Measurements from ENCODE around the gene CD180. TPM values are rescaled to one million over a fixed set of nuclear protein-coding genes. Genes with fewer than 3 reads are reported as not detected.

The CD180 gene
- total and polyA plus RNA-seq, 2 experiments from 2014 or later = 0.07 TPM; not detected in 1

- Histone ChIP-seq H3K4me1 (ENCODE audit: insufficient read depth) (no peaks in the 10 kb centered on the region), H3K4me2 (no peak overlapping the region), H3K36me3 (replicated peaks; ENCODE audit: insufficient read depth, low read depth) (no peaks in the 10 kb centered on the region), H3K27ac (no peak overlapping the region), H3K4me3 (no peak overlapping the region), H3K27me3 (no peaks in the 10 kb centered on the region), H3K79me2 (no peaks in the 10 kb centered on the region), H2AFZ (no peak overlapping the region), H4K20me1 (ENCODE audit: insufficient read depth, poor library complexity, severe bottlenecking) (no peaks in the 10 kb centered on the region), H3K9me3 (ENCODE audit: low read depth) (no peaks in the 10 kb centered on the region), H3K9me2 (replicated peaks; ENCODE audit: insufficient read depth) (no peaks in the 10 kb centered on the region)
- no peak for DNase-seq (ENCODE audit: low spot score)
- no peak for TF ChIP-seq EZH2phosphoT487 (IDR thresholded peaks at IDR 0.05; ENCODE audit: low read depth, severe bottlenecking, unreplicated experiment)
- no peak for TF ChIP-seq EZH2 (IDR thresholded peaks at IDR 0.05; ENCODE audit: borderline replicate concordance)
- TF ChIP-seq CTCF (IDR thresholded peaks at IDR 0.05; ENCODE audit: poor library complexity) = no peak
- 97% methylated on average over 3 of the region's 3 CpGs for WGBS (ENCODE audit: low lambda C conversion rate, missing lambda C conversion rate)
These were observed 25.8 kb downstream of the CD180 start for GRCh38 chr5:67170767-67171166.

GRCh38 chr5:67168069-67168468 is 28.5 kb downstream of the CD180 start:
- Histone ChIP-seq H3K4me3 (no peak overlapping the region), H3K4me1 (ENCODE audit: insufficient read depth) (no peaks in the 10 kb centered on the region), H4K20me1 (ENCODE audit: insufficient read depth, poor library complexity, severe bottlenecking) (no peaks in the 10 kb centered on the region), H3K27me3 (no peaks in the 10 kb centered on the region), H3K79me2 (no peaks in the 10 kb centered on the region), H3K27ac (no peak overlapping the region), H3K9me2 (replicated peaks; ENCODE audit: insufficient read depth) (no peaks in the 10 kb centered on the region), H2AFZ (no peak overlapping the region), H3K4me2 (no peak overlapping the region), H3K9me3 (ENCODE audit: low read depth) (no peaks in the 10 kb centered on the region), H3K36me3 (replicated peaks; ENCODE audit: insufficient read depth, low read depth) (no peaks in the 10 kb centered on the region)
- TF ChIP-seq CTCF (IDR thresholded peaks at IDR 0.05; ENCODE audit: poor library complexity) (no peak), EZH2phosphoT487 (IDR thresholded peaks at IDR 0.05; ENCODE audit: low read depth, severe bottlenecking, unreplicated experiment) (no peak), EZH2 (IDR thresholded peaks at IDR 0.05; ENCODE audit: borderline replicate concordance) (no peak)
- DNase-seq (ENCODE audit: low spot score) = no peak
- WGBS (ENCODE audit: low lambda C conversion rate, missing lambda C conversion rate) = 97% methylated on average over 4 of the region's 4 CpGs

GRCh38 chr5:67166460-67167285 is 29.9 kb downstream of the CD180 start:
- H3K9me3 ChIP-seq (ENCODE audit: low read depth) = no peaks in the 10 kb centered on the region
- peak overlapping the region; percentile 40 for H2AFZ ChIP-seq
- DNase-seq (ENCODE audit: low spot score) = no peak
- H3K27ac ChIP-seq = no peak overlapping the region
- H3K4me3 ChIP-seq = no peak overlapping the region
- H3K4me1 ChIP-seq (ENCODE audit: insufficient read depth) = no peaks in the 10 kb centered on the region
- peak overlapping the region; percentile 66 for H3K4me2 ChIP-seq
- H4K20me1 ChIP-seq (ENCODE audit: insufficient read depth, poor library complexity, severe bottlenecking) = no peaks in the 10 kb centered on the region
- H3K36me3 ChIP-seq (replicated peaks; ENCODE audit: insufficient read depth, low read depth) = no peaks in the 10 kb centered on the region
- H3K9me2 ChIP-seq (replicated peaks; ENCODE audit: insufficient read depth) = no peaks in the 10 kb centered on the region
- TF ChIP-seq CTCF (IDR thresholded peaks at IDR 0.05; ENCODE audit: poor library complexity) (no peak), EZH2phosphoT487 (IDR thresholded peaks at IDR 0.05; ENCODE audit: low read depth, severe bottlenecking, unreplicated experiment) (no peak), EZH2 (IDR thresholded peaks at IDR 0.05; ENCODE audit: borderline replicate concordance) (no peak)
- WGBS (ENCODE audit: low lambda C conversion rate, missing lambda C conversion rate) = 77% methylated on average over 31 of the region's 31 CpGs
- no peaks in the 10 kb centered on the region for H3K79me2 ChIP-seq
- no peaks in the 10 kb centered on the region for H3K27me3 ChIP-seq
